ENCODE results near the gene BOC. TPM values are rescaled to one million over a fixed set of nuclear protein-coding genes. Genes with fewer than 3 reads are reported as not detected.

Gene BOC
- total and polyA plus RNA-seq, 2 of the 13 experiments (the other 11 are each of a cell fraction or from before 2014, with no cell fraction given): 0.04 TPM; not detected in 1

GRCh38 chr3:113243846-113244245, 32.5 kb downstream of the BOC start:
- H3K4me1 ChIP-seq (ENCODE audit: insufficient read depth, low read length): no peaks in the 10 kb centered on the region
- H3K9ac ChIP-seq (ENCODE audit: insufficient read depth, low read depth, low read length): no peak overlapping the region
- no peak overlapping the region for H3K4me3 ChIP-seq (replicated peaks in 1 of 3; ENCODE audit: insufficient read depth in 1 of 3, low read depth in 2 of 3, low read length in 3 of 3)
- BruUV-seq (replicated peaks): no TSS peak
- no peaks in the 10 kb centered on the region for H4K20me1 ChIP-seq (ENCODE audit: insufficient read depth, low read length)
- no peak for ATAC-seq
- 8% methylated on average over 1 of the region's 3 CpGs for WGBS (ENCODE audit: low lambda C conversion rate)
- ChIA-PET POLR2A (no interaction called here), CTCF (ENCODE audit: low intra/inter-chr PET ratio, low total read pairs) (no interaction called here)
- intact Hi-C loops (cut with micrococcal nuclease; ENCODE audit: unreplicated experiment): no loop called here
- in situ Hi-C loops (cut with HindIII; ENCODE audit: extremely low pct_ligation_motif_present, low pct_unique_long_range_greater_than_20kb): no loop called here
- no peak for DNase-seq (ENCODE audit: low spot score)
- peaks cover 4 to 27% of the 10 kb centered on the region in 2 experiments; a peak in 4 of 5 replicates for H3K27me3 ChIP-seq (ENCODE audit: control insufficient read depth in 1 of 2, insufficient read depth in 2 of 2, low read length in 2 of 2)
- FAIRE-seq: no peak
- H3K4me2 ChIP-seq (ENCODE audit: low read depth, low read length): no peak overlapping the region
- H3K36me3 ChIP-seq (replicated peaks in 1 of 2; ENCODE audit: control insufficient read depth in 1 of 2, insufficient read depth in 2 of 2, low read length in 2 of 2): no peaks in the 10 kb centered on the region
- no peak overlapping the region for H2AFZ ChIP-seq (ENCODE audit: low read length)
- H3K79me2 ChIP-seq (ENCODE audit: insufficient read depth, low read length): no peaks in the 10 kb centered on the region
- H3K9me3 ChIP-seq (ENCODE audit: low read length): no peaks in the 10 kb centered on the region
- no peak overlapping the region for H3K27ac ChIP-seq (ENCODE audit: extremely low read length, insufficient read depth, low read length)
- no peak for TF ChIP-seq ZMYM4 (CRISPR knock-in tag; IDR thresholded peaks at IDR 0.05)
- no peak for TF ChIP-seq FOXP4 (CRISPR knock-in tag; IDR thresholded peaks at IDR 0.05)
- TF ChIP-seq, protein P1, sequence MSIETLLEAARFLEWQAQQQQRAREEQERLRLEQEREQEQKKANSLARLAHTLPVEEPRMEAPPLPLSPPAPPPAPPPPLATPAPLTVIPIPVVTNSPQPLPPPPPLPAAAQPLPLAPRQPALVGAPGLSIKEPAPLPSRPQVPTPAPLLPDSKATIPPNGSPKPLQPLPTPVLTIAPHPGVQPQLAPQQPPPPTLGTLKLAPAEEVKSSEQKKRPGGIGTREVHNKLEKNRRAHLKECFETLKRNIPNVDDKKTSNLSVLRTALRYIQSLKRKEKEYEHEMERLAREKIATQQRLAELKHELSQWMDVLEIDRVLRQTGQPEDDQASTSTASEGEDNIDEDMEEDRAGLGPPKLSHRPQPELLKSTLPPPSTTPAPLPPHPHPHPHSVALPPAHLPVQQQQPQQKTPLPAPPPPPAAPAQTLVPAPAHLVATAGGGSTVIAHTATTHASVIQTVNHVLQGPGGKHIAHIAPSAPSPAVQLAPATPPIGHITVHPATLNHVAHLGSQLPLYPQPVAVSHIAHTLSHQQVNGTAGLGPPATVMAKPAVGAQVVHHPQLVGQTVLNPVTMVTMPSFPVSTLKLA (IDR thresholded peaks at IDR 0.05): peak; percentile 56; the same call in 1 of the 2 replicates

DNA sequence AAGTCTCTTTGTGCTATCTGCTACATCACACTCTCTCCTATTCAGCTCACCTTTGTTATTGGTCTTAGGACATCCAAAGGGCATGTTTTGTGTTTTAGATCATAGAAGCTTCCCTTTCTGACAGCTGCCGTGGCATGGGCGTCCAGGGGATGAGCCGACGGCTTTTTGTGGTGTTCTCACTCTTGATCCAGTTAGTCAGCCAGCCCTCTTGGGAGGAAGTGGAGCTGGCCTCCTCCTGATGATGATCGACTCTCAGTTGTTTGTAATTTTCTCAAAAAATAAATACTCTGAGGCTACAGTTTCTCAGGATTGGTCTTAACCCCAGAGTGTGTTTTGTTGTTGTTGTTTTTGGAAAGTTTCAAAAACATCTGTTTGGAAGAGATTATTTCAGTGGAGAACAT, 34.4 kb downstream of the BOC start:
- H4K20me1 ChIP-seq (ENCODE audit: insufficient read depth, low read length): no peaks in the 10 kb centered on the region
- peaks cover 4 to 21% of the 10 kb centered on the region in 2 experiments; a peak in 4 of 5 replicates for H3K27me3 ChIP-seq (ENCODE audit: control insufficient read depth in 1 of 2, insufficient read depth in 2 of 2, low read length in 2 of 2)
- no peak for ATAC-seq
- ChIA-PET POLR2A (no interaction called here), CTCF (ENCODE audit: low intra/inter-chr PET ratio, low total read pairs) (no interaction called here)
- WGBS (ENCODE audit: low lambda C conversion rate): 50% methylated on average over 5 of the region's 5 CpGs
- H3K4me2 ChIP-seq (ENCODE audit: low read depth, low read length): no peak overlapping the region
- no peaks in the 10 kb centered on the region for H3K36me3 ChIP-seq (replicated peaks in 1 of 2; ENCODE audit: control insufficient read depth in 1 of 2, insufficient read depth in 2 of 2, low read length in 2 of 2)
- BruUV-seq (replicated peaks): no TSS peak
- no peaks in the 10 kb centered on the region for H3K4me1 ChIP-seq (ENCODE audit: insufficient read depth, low read length)
- H3K4me3 ChIP-seq (replicated peaks in 1 of 3; ENCODE audit: insufficient read depth in 1 of 3, low read depth in 2 of 3, low read length in 3 of 3): no peak overlapping the region
- no peak overlapping the region for H3K9ac ChIP-seq (ENCODE audit: insufficient read depth, low read depth, low read length)
- no peak for DNase-seq (ENCODE audit: low spot score)
- H3K27ac ChIP-seq (ENCODE audit: extremely low read length, insufficient read depth, low read length): no peak overlapping the region
- no peaks in the 10 kb centered on the region for H3K9me3 ChIP-seq (ENCODE audit: low read length)
- TF ChIP-seq CENPT (CRISPR knock-in tag; IDR thresholded peaks at IDR 0.05; ENCODE audit: low read depth): no peak
- no peak for TF ChIP-seq ZC3H13 (CRISPR knock-in tag; IDR thresholded peaks at IDR 0.05)
- TF ChIP-seq SIN3B (IDR thresholded peaks at IDR 0.05; ENCODE audit: low read length): no peak
- no peak for TF ChIP-seq ZNF891 (CRISPR knock-in tag; IDR thresholded peaks at IDR 0.05)
- in situ Hi-C loops (cut with HindIII; ENCODE audit: extremely low pct_ligation_motif_present, low pct_unique_long_range_greater_than_20kb) (no loop called here), intact Hi-C loops (cut with micrococcal nuclease; ENCODE audit: unreplicated experiment) (no loop called here)
- no peak overlapping the region for H2AFZ ChIP-seq (ENCODE audit: low read length)
- H3K79me2 ChIP-seq (ENCODE audit: insufficient read depth, low read length): no peaks in the 10 kb centered on the region
- no peak for FAIRE-seq

Data from HepG2 (cell line).